Measurements from ENCODE around the gene TEK.

TEK gene

DNA sequence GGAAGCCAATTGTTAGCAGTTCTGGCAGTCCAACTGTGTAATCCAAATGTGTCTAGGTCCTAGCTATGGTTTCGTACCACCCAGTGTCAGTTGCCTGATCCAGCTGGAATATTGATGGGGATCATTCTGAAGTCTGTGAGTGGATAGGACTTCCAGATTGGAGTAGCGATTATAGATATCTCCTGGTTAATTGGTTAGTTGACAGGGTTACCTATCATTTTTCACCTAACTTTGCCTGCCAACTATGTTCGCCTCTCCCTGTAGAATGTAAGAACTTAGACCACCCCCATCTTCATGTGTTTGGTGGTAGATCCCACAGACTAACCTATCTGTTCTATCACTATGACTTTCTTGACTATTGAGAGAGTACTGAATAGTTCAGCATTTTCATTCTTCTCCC, 59.9 kb downstream of the TEK start:
- H3K27me3 ChIP-seq (ENCODE audit: insufficient read depth, low read length, poor library complexity, severe bottlenecking) = no peaks in the 10 kb centered on the region
- H4K20me1 ChIP-seq (ENCODE audit: insufficient read depth, low read length, poor library complexity, severe bottlenecking) = no peaks in the 10 kb centered on the region
- H3K4me3 ChIP-seq (ENCODE audit: low read length, poor library complexity, severe bottlenecking) = no peak overlapping the region

GRCh38 chr9:27176971-27177370, 67.9 kb downstream of the TEK start:
- no peak overlapping the region for H2AFZ ChIP-seq (ENCODE audit: low read length)
- TF ChIP-seq EZH2phosphoT487 (IDR thresholded peaks at IDR 0.05; ENCODE audit: borderline replicate concordance) = no peak

More for the DNA sequence above, 59.9 kb downstream of the TEK start:
- TF ChIP-seq EZH2phosphoT487 (IDR thresholded peaks at IDR 0.05; ENCODE audit: borderline replicate concordance) = no peak
- no peak for TF ChIP-seq CTCF (conservative IDR thresholded peaks at IDR 0.05; ENCODE audit: low read length)
- Histone ChIP-seq H3K36me3 (ENCODE audit: insufficient read depth, low read length) (no peaks in the 10 kb centered on the region), H3K9ac (ENCODE audit: low read depth, low read length, poor library complexity, severe bottlenecking) (no peak overlapping the region), H3K4me1 (ENCODE audit: insufficient read depth, low read length, poor library complexity, severe bottlenecking) (no peaks in the 10 kb centered on the region), H3K4me2 (ENCODE audit: low read depth, low read length, poor library complexity, severe bottlenecking) (no peak overlapping the region), H2AFZ (ENCODE audit: low read length) (no peak overlapping the region), H3K9me2 (replicated peaks; ENCODE audit: low read depth, low read length) (no peaks in the 10 kb centered on the region), H3K9me3 (ENCODE audit: insufficient read depth, low read depth, low read length) (no peaks in the 10 kb centered on the region), H3F3A (ENCODE audit: low read depth) (no peaks in the 10 kb centered on the region), H3K79me2 (ENCODE audit: insufficient read depth, low read length) (no peaks in the 10 kb centered on the region)

DNA sequence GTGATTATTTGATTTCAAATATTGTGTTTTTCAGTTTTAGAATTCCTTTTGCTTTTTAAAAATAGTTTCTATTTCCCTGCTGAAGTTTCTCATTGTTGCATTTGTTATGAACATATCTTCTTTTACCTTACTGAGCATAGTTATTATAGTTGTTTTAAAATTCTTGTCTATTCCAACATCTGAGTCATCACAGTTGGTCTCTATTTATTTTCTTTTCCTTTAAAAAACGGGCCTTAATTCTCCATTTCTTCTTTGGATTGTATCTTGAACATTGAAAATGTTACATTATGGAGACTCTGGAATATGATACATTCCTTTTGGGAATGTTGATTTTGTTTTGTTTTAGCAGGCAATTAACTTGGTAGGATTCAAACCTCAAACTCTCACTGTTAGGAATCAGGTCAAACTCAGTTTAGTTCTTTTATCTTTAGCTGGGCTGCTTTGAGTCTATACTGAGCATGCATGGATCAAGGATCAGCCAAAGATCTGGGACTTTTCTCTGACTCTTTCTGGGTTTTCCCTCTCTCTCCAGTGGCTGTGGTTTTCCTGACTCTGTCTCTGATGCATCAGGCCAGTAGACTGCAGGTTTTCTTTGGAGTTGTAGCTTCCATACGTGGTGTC, 70.3 kb downstream of the TEK start:
- Histone ChIP-seq H3K9ac (ENCODE audit: low read depth, low read length, poor library complexity, severe bottlenecking) (no peak overlapping the region), H3F3A (ENCODE audit: low read depth) (no peaks in the 10 kb centered on the region), H3K4me2 (ENCODE audit: low read depth, low read length, poor library complexity, severe bottlenecking) (no peak overlapping the region), H3K36me3 (ENCODE audit: insufficient read depth, low read length) (no peaks in the 10 kb centered on the region), H3K9me2 (replicated peaks; ENCODE audit: low read depth, low read length) (no peaks in the 10 kb centered on the region), H3K9me3 (ENCODE audit: insufficient read depth, low read depth, low read length) (no peaks in the 10 kb centered on the region), H3K79me2 (ENCODE audit: insufficient read depth, low read length) (no peaks in the 10 kb centered on the region), H3K27me3 (ENCODE audit: insufficient read depth, low read length, poor library complexity, severe bottlenecking) (no peaks in the 10 kb centered on the region), H3K4me1 (ENCODE audit: insufficient read depth, low read length, poor library complexity, severe bottlenecking) (no peaks in the 10 kb centered on the region), H4K20me1 (ENCODE audit: insufficient read depth, low read length, poor library complexity, severe bottlenecking) (no peaks in the 10 kb centered on the region), H2AFZ (ENCODE audit: low read length) (no peak overlapping the region), H3K4me3 (ENCODE audit: low read length, poor library complexity, severe bottlenecking) (no peak overlapping the region)
- TF ChIP-seq EZH2phosphoT487 (IDR thresholded peaks at IDR 0.05; ENCODE audit: borderline replicate concordance) = no peak
- no peak for TF ChIP-seq CTCF (conservative IDR thresholded peaks at IDR 0.05; ENCODE audit: low read length)

More at GRCh38 chr9:27176971-27177370, 67.9 kb downstream of the TEK start:
- H3K4me1 ChIP-seq (ENCODE audit: insufficient read depth, low read length, poor library complexity, severe bottlenecking) = no peaks in the 10 kb centered on the region
- no peak overlapping the region for H3K9ac ChIP-seq (ENCODE audit: low read depth, low read length, poor library complexity, severe bottlenecking)
- H3K9me2 ChIP-seq (replicated peaks; ENCODE audit: low read depth, low read length) = no peaks in the 10 kb centered on the region
- H3K79me2 ChIP-seq (ENCODE audit: insufficient read depth, low read length) = no peaks in the 10 kb centered on the region
- H4K20me1 ChIP-seq (ENCODE audit: insufficient read depth, low read length, poor library complexity, severe bottlenecking) = no peaks in the 10 kb centered on the region
- no peak overlapping the region for H3K4me3 ChIP-seq (ENCODE audit: low read length, poor library complexity, severe bottlenecking)
- H3K9me3 ChIP-seq (ENCODE audit: insufficient read depth, low read depth, low read length) = no peaks in the 10 kb centered on the region
- no peaks in the 10 kb centered on the region for H3K36me3 ChIP-seq (ENCODE audit: insufficient read depth, low read length)
- H3F3A ChIP-seq (ENCODE audit: low read depth) = no peaks in the 10 kb centered on the region
- no peaks in the 10 kb centered on the region for H3K27me3 ChIP-seq (ENCODE audit: insufficient read depth, low read length, poor library complexity, severe bottlenecking)
- H3K4me2 ChIP-seq (ENCODE audit: low read depth, low read length, poor library complexity, severe bottlenecking) = no peak overlapping the region

- H3F3A ChIP-seq (ENCODE audit: low read depth) = no peaks in the 10 kb centered on the region
- H3K9me3 ChIP-seq (ENCODE audit: insufficient read depth, low read depth, low read length) = no peaks in the 10 kb centered on the region
- H3K4me3 ChIP-seq (ENCODE audit: low read length, poor library complexity, severe bottlenecking) = no peak overlapping the region
- H3K27me3 ChIP-seq (ENCODE audit: insufficient read depth, low read length, poor library complexity, severe bottlenecking) = no peaks in the 10 kb centered on the region
- no peak overlapping the region for H2AFZ ChIP-seq (ENCODE audit: low read length)
- no peaks in the 10 kb centered on the region; the same call in 1 of the 2 replicates for H3K9me2 ChIP-seq (replicated peaks; ENCODE audit: low read depth, low read length)
- no peak overlapping the region for H3K9ac ChIP-seq (ENCODE audit: low read depth, low read length, poor library complexity, severe bottlenecking)
- H3K79me2 ChIP-seq (ENCODE audit: insufficient read depth, low read length) = no peaks in the 10 kb centered on the region
- no peaks in the 10 kb centered on the region for H3K36me3 ChIP-seq (ENCODE audit: insufficient read depth, low read length)
- H3K4me1 ChIP-seq (ENCODE audit: insufficient read depth, low read length, poor library complexity, severe bottlenecking) = no peaks in the 10 kb centered on the region
- no peak overlapping the region for H3K4me2 ChIP-seq (ENCODE audit: low read depth, low read length, poor library complexity, severe bottlenecking)
- TF ChIP-seq EZH2phosphoT487 (IDR thresholded peaks at IDR 0.05; ENCODE audit: borderline replicate concordance) = no peak
- TF ChIP-seq CTCF (conservative IDR thresholded peaks at IDR 0.05; ENCODE audit: low read length) = no peak
- no peaks in the 10 kb centered on the region for H4K20me1 ChIP-seq (ENCODE audit: insufficient read depth, low read length, poor library complexity, severe bottlenecking)
These were observed 72.4 kb downstream of the TEK start for GRCh38 chr9:27181381-27181780.

All from Loucy (cell line).